GM19455 (cell line): ENCODE results near the gene LRFN4.
"Not testable (repeated sequence)": the region's sequence is repeated elsewhere in the genome, so short reads cannot be mapped to it uniquely, and the experiment has no call there.

ENCODE experiments used
- ATAC-seq: cut with Tn5 transposase; IDR thresholded peaks from one replicate; pipeline ENCODE4 v1.9.1; 2021; ENCODE audit not compliant: unreplicated experiment

LRFN4 gene

GRCh38 chr11:66856496-66857233 lies at the start of gene LRFN4:
LRFN4 (plus strand) TSS chr11:66857064; CDS start chr11:66857745, 681 bp downstream.
- peak; percentile 34 for ATAC-seq

GRCh38 chr11:66809592-66809991 lies 47.3 kb upstream of the LRFN4 start:
- ATAC-seq = no peak

GRCh38 chr11:66810576-66811185 lies 46.2 kb upstream of the LRFN4 start:
- ATAC-seq = no peak

DNA sequence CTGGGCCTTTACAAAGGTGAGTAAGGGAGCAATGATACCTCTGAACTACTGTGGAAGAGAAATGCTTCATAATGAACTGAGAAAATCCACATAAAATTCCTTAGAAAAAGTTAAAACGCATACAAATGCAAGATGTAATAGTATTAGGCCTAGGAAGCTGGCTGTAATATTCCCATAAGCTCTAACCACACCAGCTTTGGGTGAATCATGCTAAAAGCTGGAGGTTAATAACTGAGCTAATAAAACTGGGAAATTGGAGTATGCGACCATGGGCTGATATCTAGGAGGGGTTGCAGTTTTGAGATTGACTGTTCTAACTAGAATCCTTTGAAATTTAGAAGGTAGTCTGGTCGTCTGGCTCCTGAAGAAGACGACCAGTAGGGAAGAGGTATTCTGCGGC lies 42.2 kb upstream of the LRFN4 start:
- no peak for ATAC-seq

DNA sequence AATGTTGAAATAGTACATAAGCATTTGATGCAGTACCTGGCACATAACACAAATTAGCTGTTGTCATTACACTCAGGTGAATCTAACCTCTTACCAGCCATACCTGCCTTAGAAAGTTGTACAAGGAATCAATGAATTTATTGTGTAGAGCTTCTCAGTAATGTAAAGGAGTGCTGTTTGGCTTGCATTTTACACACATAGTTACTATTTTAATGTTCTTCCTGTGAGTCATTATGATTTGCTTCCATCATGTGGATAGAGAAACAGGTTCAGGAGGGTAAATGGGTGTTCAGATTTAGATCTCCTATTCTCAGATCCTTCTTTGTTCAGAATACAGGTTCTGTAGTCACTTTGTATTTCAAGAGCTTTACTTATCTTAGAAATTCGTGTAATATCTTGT lies 41.2 kb upstream of the LRFN4 start:
- no peak for ATAC-seq

DNA sequence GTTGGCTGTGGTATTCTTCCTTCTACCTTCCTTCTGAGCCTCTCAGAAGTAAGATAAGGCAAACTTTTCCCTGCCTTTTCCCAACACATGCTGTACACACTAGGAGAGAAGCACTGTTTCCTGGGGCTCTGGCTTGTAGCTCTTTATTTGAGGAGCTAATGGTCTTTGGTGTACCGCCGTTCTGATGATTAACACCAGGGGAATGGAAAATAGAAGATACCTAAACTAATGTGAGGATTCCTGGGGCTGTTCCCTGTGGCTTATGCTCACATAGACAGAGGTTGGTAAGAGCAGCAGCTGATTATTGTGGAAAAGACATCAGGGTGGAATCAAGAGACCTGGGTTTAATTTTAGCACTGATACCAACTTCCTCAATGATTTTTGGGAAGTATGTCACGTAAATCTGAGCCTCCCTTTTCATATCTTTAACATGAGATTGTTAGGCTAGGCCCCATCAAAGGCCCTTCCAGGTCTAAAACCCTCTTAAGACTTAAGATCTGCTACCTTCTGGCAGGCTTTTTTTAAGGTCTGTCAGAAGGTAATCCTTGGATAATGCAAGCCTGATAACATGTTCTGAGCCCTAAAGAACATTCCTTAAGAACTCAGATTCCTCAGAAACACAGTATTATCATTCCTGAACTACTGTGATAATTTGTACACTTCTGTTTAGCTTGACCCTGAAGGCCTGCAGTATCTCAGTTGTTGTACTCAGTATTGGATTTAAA lies 38.5 kb upstream of the LRFN4 start:
- ATAC-seq = no peak

DNA sequence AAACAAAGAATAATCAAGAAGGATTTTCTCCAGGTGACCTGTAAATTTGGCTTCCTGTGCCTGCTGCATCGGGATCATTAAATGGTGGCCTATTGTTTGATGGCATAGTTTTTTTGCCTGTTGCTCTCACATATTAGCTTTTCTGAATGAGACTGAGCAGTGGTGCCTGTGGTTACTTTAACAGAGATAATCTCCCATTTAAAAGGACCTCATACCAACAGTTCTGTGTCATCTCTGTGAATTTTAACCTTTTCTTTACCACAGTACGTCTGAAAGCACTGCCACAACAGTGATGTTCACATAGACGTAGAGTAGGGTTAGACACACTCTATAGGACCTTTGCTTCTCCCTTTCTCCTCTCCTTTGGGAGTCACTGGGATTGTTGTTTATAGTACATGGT lies 36.5 kb upstream of the LRFN4 start:
- no peak for ATAC-seq

GRCh38 chr11:66820901-66821300 lies 36.0 kb upstream of the LRFN4 start:
- ATAC-seq = no peak

- no peak for ATAC-seq
Measured at GRCh38 chr11:66823700-66824099, 33.2 kb upstream of the LRFN4 start.

- ATAC-seq = not testable (repeated sequence)
Measured at GRCh38 chr11:66824573-66824972, 32.3 kb upstream of the LRFN4 start.

DNA sequence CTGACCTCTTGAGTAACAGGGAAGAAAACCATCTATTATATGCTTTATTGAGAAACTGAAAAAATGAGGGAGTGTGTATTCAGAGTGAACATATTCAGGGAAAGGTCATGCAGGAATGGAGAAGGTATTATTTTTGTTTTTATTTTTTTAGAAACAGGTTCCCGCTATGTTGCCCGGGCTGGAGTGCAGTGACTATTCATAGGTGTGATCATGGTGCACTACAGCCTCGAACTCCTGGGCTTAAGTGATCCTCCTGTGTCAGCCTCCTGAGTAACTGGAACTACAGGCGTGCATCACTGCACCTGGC lies 22.4 kb upstream of the LRFN4 start:
- no peak for ATAC-seq

GRCh38 chr11:66834943-66835342 lies 21.9 kb upstream of the LRFN4 start:
- ATAC-seq = no peak

GRCh38 chr11:66835768-66836405 lies 21.0 kb upstream of the LRFN4 start:
- no peak for ATAC-seq

DNA sequence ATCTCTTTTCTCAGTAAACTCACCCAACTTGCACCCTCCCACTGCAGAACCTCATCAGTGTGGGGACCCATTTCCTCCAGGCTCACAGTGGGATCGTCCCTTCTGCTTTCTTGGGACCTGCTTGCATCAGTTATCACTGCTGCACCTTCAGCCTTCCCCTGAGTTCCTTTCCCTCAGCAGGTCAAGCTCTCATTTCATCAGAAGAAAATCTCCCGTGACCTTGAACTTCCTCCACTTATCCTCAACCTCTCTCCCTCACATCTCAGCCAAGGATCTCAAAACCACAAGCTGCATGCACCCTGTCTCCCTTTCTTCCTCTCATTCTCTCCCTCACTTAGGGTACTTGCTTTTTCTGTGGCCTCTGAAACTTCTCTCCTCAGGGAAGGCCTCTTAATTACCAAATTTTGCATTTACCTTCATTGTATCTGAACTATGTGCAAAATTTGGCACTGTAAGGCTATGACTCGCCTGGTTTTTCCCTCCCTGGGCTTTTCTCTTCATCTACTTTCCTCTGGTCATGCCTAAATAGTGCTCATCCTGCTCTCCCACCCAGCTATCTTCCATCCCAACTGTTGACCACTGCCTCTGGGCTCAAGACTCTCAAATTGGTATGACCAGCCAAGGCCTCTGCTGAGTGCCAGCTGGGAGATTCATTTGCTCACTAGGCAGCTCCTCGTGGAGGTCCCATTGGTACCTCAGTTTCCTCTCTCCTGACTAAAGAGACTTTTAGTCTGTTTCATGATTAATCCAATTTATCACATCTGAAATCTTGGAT lies 16.4 kb upstream of the LRFN4 start:
- no peak for ATAC-seq

DNA sequence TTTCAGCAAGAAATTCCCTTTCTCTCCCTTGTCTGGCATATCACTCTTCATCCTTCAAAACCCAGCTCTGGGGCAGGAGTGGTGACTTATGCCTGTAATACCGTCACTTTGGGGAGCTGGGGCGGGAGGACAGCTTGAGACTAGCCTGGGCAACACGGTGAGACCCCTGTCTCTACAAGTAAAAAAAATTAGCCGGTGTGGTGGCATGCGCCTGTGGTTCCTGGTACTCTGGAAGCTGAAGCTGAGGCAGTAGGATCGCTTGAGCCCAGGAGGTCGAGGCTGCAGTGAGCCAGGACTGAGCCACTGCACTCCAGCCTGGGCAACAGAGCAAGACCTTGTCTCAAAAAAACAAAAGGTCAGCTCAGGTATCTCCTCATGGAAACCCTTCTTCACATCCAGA lies 15.0 kb upstream of the LRFN4 start:
- no peak for ATAC-seq

- ATAC-seq = no peak
Measured at GRCh38 chr11:66842501-66842895, 14.4 kb upstream of the LRFN4 start.

GRCh38 chr11:66842896-66843775 lies 13.7 kb upstream of the LRFN4 start, which contains the start of gene RCE1:
RCE1 (plus strand) TSS chr11:66843441; CDS start chr11:66843456, 15 bp downstream.
- ATAC-seq = peak; percentile 83

DNA sequence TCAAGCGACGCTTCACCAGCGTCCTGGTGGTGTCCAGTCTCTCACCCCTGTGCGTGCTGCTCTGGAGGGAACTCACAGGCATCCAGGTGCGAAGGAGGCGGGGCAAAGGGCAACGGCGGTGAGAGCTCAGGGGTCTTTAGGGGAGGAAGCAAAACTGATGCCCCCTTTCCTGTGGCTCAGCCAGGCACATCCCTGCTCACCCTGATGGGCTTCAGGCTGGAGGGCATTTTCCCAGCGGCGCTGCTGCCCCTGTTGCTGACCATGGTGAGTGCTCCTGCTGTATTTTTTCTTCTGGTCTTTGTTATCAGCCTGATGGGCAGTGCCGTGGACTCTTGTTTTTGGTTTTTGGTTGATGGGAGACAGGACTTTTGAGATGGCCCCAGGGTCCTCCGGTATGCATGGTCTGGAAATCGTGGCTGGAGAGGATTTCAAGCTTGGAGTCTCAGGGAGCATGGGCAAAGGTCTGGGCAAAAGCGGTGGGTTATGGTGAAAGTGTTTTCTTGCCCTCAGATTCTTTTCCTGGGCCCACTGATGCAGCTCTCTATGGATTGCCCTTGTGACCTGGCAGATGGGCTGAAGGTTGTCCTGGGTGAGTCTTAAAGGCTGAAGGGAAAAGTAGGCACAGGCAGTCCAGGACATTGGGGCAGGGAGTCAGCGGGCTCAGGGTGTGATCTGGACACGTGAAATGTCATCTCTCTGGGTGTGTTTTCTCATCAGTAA lies 12.9 kb upstream of the LRFN4 start:
- ATAC-seq = no peak

DNA sequence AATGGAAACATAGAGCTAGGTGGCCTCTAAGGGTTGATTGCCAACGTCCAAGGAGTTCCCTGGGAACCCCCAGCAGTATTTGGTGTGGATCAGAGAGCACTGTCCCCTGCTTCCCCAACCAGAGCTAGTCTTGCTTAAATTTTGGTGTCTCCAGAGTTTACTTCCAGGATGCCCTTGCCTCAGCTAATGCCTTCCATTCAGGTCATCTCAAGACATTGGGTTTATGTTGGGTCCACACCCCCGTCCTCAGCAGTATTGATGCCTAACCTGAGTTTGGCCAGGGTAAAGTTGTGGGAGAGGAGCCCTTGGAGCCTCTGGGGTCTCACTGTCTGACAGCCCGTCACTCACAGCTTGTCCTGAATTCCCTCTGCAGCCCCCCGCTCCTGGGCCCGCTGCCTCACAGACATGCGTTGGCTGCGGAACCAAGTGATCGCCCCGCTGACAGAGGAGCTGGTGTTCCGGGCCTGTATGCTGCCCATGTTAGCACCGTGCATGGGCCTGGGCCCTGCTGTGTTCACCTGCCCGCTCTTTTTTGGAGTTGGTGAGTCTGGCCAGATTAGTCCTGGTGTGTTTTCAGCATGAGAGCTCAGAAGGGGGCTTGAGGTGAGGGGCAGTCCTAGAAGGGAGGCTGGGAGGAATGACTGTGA lies 12.2 kb upstream of the LRFN4 start:
- ATAC-seq = no peak
